CD4-positive, alpha-beta T cell (primary cell): ENCODE data around the gene ARHGAP26. TPM values are rescaled to one million over a fixed set of nuclear protein-coding genes. Genes with fewer than 3 reads are reported as not detected.

Source experiments
- ATAC-seq: fragments of 200-7000 bp; cut with Tn5 transposase; one replicate; pipeline ENCODE4 v1.10.0; 2022; ENCODE audit warnings: mild to moderate bottlenecking; ENCODE audit not compliant: poor library complexity
- CTCF ChIA-PET: fragments of 350-600 bp; sonication (Branson Sonifier 250); formaldehyde crosslinking; loops from one replicate; lab custom pipeline; 2021; ENCODE audit warnings: antibody characterized with exemption, inconsistent platforms; lab: Charles Lee
- POLR2A ChIA-PET: fragments of 350-600 bp; sonication (Branson Sonifier 250); formaldehyde crosslinking; loops from one replicate; lab custom pipeline; 2021; ENCODE audit warnings: antibody characterized with exemption, inconsistent platforms; lab: Charles Lee
- DNase-seq, 14 experiments: peaks; one replicate each; pipeline ENCODE4 v3.0.0-alpha.2; 2013 to 2020; ENCODE audit warnings: mixed read lengths in 2 of 14
- H3K27ac ChIP-seq, 2 donors: one replicate each; pipeline versions ENCODE4 v1.5.1 to v1.7.0; 2013; ENCODE audit warnings: low read length in 2 of 2, low read depth in 1 of 2, mild to moderate bottlenecking in 1 of 2
- H3K27me3 ChIP-seq, 2 experiments: 1 replicate in 1 of 2; 2 replicates in 1 of 2; pipeline versions ENCODE4 v1.6.1 to v1.7.0; 2013; ENCODE audit warnings: low read length in 2 of 2, control low read depth in 1 of 2, mild to moderate bottlenecking in 1 of 2, moderate library complexity in 1 of 2; ENCODE audit not compliant: insufficient read depth in 2 of 2, control insufficient read depth in 1 of 2
- H3K36me3 ChIP-seq: one replicate; pipeline ENCODE4 v1.6.1; 2013; ENCODE audit warnings: low read length, control low read depth; ENCODE audit not compliant: insufficient read depth
- H3K4me1 ChIP-seq: one replicate; pipeline ENCODE4 v1.6.1; 2013; ENCODE audit warnings: low read length, control low read depth; ENCODE audit not compliant: insufficient read depth
- H3K4me3 ChIP-seq: one replicate; pipeline ENCODE4 v1.5.1; 2013; ENCODE audit warnings: mild to moderate bottlenecking, low read length, moderate library complexity
- H3K9me3 ChIP-seq, 2 experiments: 1 replicate in 1 of 2; 2 replicates in 1 of 2; pipeline versions ENCODE4 v1.6.1 to v1.7.0; 2013; ENCODE audit warnings: low read length in 2 of 2, mild to moderate bottlenecking in 2 of 2, control low read depth in 1 of 2, moderate library complexity in 1 of 2; ENCODE audit not compliant: control insufficient read depth in 1 of 2, insufficient read depth in 1 of 2
- H3K27ac Mint-ChIP-seq: one replicate; pipeline ENCODE4 v1.8.0; 2020; ENCODE audit warnings: mixed read lengths
- H3K27me3 Mint-ChIP-seq: one replicate; pipeline ENCODE4 v1.8.0; 2021; ENCODE audit warnings: mixed read lengths
- H3K36me3 Mint-ChIP-seq: one replicate; pipeline ENCODE4 v1.8.0; 2021; ENCODE audit warnings: low read depth, mixed read lengths
- H3K4me1 Mint-ChIP-seq: one replicate; pipeline ENCODE4 v1.8.0; 2021; ENCODE audit warnings: low read depth, mixed read lengths
- H3K4me3 Mint-ChIP-seq: one replicate; pipeline ENCODE4 v1.8.0; 2020; ENCODE audit warnings: mild to moderate bottlenecking, mixed read lengths
- H3K9me3 Mint-ChIP-seq: one replicate; pipeline ENCODE4 v1.8.0; 2020; ENCODE audit warnings: mixed read lengths
- CTCF ChIP-seq: fragments of 200-600 bp; IDR thresholded peaks from one replicate; pipeline ENCODE4 v1.8.0; 2022; ENCODE audit warnings: antibody characterized with exemption, mild to moderate bottlenecking
- intact Hi-C, 2 experiments: fragments of 100-400 bp; cut with DNase I in 1 of 2; cut with micrococcal nuclease in 1 of 2; formaldehyde crosslinking; loops; one replicate each; pipeline versions ENCODE4 v1.15.1 to v1.9.0; 2023 to 2025; cut with DNase I, micrococcal nuclease
- total RNA-seq, 174 experiments: library from RNA in 2 of 174; stranded (reverse) in 2 of 174; gene quantifications; one replicate each; pipeline ENCODE4 v1.2.3 and lab custom pipeline; 2021 to 2026

Gene ARHGAP26
- total RNA-seq, 2 experiments from 2014 or later, result 24.9 to 27.3 TPM

GRCh38 chr5:142871363-142872193, 101.4 kb downstream of the ARHGAP26 start:
- no peak for DNase-seq

GRCh38 chr5:142872217-142872616, 102.0 kb downstream of the ARHGAP26 start:
- H3K4me1 ChIP-seq, result peaks cover 1% of the 10 kb centered on the region
- no peak for TF ChIP-seq CTCF
- CTCF ChIA-PET, result interaction anchor here (1.5 kb wide), 1 partner anchor 16 kb away, joined by 4 read pairs; no protein-coding TSS in a partner anchor
- H3K4me3 ChIP-seq, result no peak overlapping the region
- H3K27me3 Mint-ChIP-seq, result no peaks in the 10 kb centered on the region
- intact Hi-C loops, result no loop called here
- no peak overlapping the region for H3K27ac ChIP-seq
- DNase-seq, result no peak
- H3K9me3 ChIP-seq, result no peaks in the 10 kb centered on the region
- no peaks in the 10 kb centered on the region for H3K27me3 ChIP-seq
- H3K36me3 Mint-ChIP-seq, result peaks cover 8% of the 10 kb centered on the region
- ATAC-seq, result no peak
- H3K4me1 Mint-ChIP-seq, result peaks cover under 1% of the 10 kb centered on the region
- no peak overlapping the region for H3K4me3 Mint-ChIP-seq
- H3K9me3 Mint-ChIP-seq, result no peaks in the 10 kb centered on the region
- no peak overlapping the region for H3K27ac Mint-ChIP-seq
- peaks cover 2% of the 10 kb centered on the region for H3K36me3 ChIP-seq
- POLR2A ChIA-PET, result no interaction called here

More at GRCh38 chr5:142871363-142872193, 101.4 kb downstream of the ARHGAP26 start:
- intact Hi-C loops, result no loop called here
- H3K4me3 ChIP-seq, result no peak overlapping the region
- no peaks in the 10 kb centered on the region for H3K27me3 Mint-ChIP-seq
- POLR2A ChIA-PET, result no interaction called here
- no peak for ATAC-seq
- H3K27ac ChIP-seq, result no peak overlapping the region
- H3K36me3 ChIP-seq, result peaks cover 2% of the 10 kb centered on the region
- peaks cover 8% of the 10 kb centered on the region for H3K4me1 ChIP-seq
- H3K9me3 Mint-ChIP-seq, result no peaks in the 10 kb centered on the region
- H3K4me3 Mint-ChIP-seq, result no peak overlapping the region
- no peak for TF ChIP-seq CTCF
- H3K36me3 Mint-ChIP-seq, result peaks cover 8% of the 10 kb centered on the region
- no peaks in the 10 kb centered on the region for H3K9me3 ChIP-seq
- peaks cover 7% of the 10 kb centered on the region for H3K4me1 Mint-ChIP-seq
- no peak overlapping the region for H3K27ac Mint-ChIP-seq
- CTCF ChIA-PET, result interaction anchor here (1.0 to 1.6 kb wide), 4 partner anchors 8 to 158 kb away, joined by 4 to 5 read pairs (median 4); no protein-coding TSS in a partner anchor
- no peaks in the 10 kb centered on the region for H3K27me3 ChIP-seq

GRCh38 chr5:142872795-142873194, 102.6 kb downstream of the ARHGAP26 start:
- H3K9me3 Mint-ChIP-seq, result no peaks in the 10 kb centered on the region
- Histone ChIP-seq H3K4me1 (no peaks in the 10 kb centered on the region), H3K27ac (no peak overlapping the region), H3K36me3 (peaks cover 2% of the 10 kb centered on the region), H3K9me3 (no peaks in the 10 kb centered on the region), H3K27me3 (no peaks in the 10 kb centered on the region), H3K4me3 (no peak overlapping the region)
- CTCF ChIA-PET, result interaction anchor here (0.9 to 1.5 kb wide), 2 partner anchors 16 to 155 kb away, joined by 3 to 4 read pairs; no protein-coding TSS in a partner anchor
- no peak overlapping the region for H3K27ac Mint-ChIP-seq
- intact Hi-C loops, result no loop called here
- peak in 2 of 14 experiments; percentile 17 to 34 for DNase-seq
- H3K4me3 Mint-ChIP-seq, result no peak overlapping the region
- no peak for ATAC-seq
- TF ChIP-seq CTCF, result no peak
- no peaks in the 10 kb centered on the region for H3K27me3 Mint-ChIP-seq
- POLR2A ChIA-PET, result no interaction called here
- peaks cover 8% of the 10 kb centered on the region for H3K36me3 Mint-ChIP-seq
- no peaks in the 10 kb centered on the region for H3K4me1 Mint-ChIP-seq
